CD4-positive, alpha-beta T cell treated with Interleukin-4 for 1 hour (primary cell): ENCODE results near the gene RRP15.

Source experiments
- DNase-seq, 2 donors: peaks; one replicate each; pipeline ENCODE4 v3.0.0-alpha.2; 2020 to 2022

The RRP15 gene

GRCh38 chr1:218344814-218345672 lies 60.0 kb downstream of the RRP15 start, which contains the start of gene TGFB2:
Gene TGFB2, plus strand, starts transcription at chr1:218345336. Its CDS starts 1,366 bp downstream, at chr1:218346702.
- peak in 1 of 2 donors; percentile 18 for DNase-seq

- DNase-seq, result peak; percentile 30 to 40
These were observed 60.7 kb downstream of the RRP15 start for GRCh38 chr1:218345673-218346390.

- no peak for DNase-seq
These were observed 61.5 kb downstream of the RRP15 start for GRCh38 chr1:218346391-218347204.

GRCh38 chr1:218347336-218347722 lies 62.2 kb downstream of the RRP15 start:
- no peak for DNase-seq

GRCh38 chr1:218347723-218348627 lies 62.9 kb downstream of the RRP15 start:
- no peak for DNase-seq

- DNase-seq, result no peak
These were observed 63.6 kb downstream of the RRP15 start for GRCh38 chr1:218348628-218349071.

- DNase-seq, result no peak
These were observed 64.4 kb downstream of the RRP15 start for GRCh38 chr1:218349348-218350034.

GRCh38 chr1:218350035-218350525 lies 65.0 kb downstream of the RRP15 start:
- DNase-seq, result no peak

GRCh38 chr1:218350801-218351266 lies 65.7 kb downstream of the RRP15 start:
- no peak for DNase-seq

GRCh38 chr1:218351391-218352074 lies 66.4 kb downstream of the RRP15 start:
- peak; percentile 26 to 32 for DNase-seq

GRCh38 chr1:218352075-218352438 lies 67.0 kb downstream of the RRP15 start:
- DNase-seq, result no peak

- no peak for DNase-seq
These were observed 68.6 kb downstream of the RRP15 start for GRCh38 chr1:218353656-218354055.

GRCh38 chr1:218355278-218355677 lies 70.2 kb downstream of the RRP15 start:
- no peak for DNase-seq

GRCh38 chr1:218357211-218357892 lies 72.3 kb downstream of the RRP15 start:
- no peak for DNase-seq

- DNase-seq, result no peak
These were observed 72.8 kb downstream of the RRP15 start for GRCh38 chr1:218357893-218358232.

- no peak for DNase-seq
These were observed 76.4 kb downstream of the RRP15 start for GRCh38 chr1:218361298-218362065.

GRCh38 chr1:218362418-218363076 lies 77.5 kb downstream of the RRP15 start:
- DNase-seq, result no peak

- no peak for DNase-seq
These were observed 78.0 kb downstream of the RRP15 start for GRCh38 chr1:218363141-218363540.
